Psoas muscle (tissue), 8 donors: ENCODE measurements around the gene ZSCAN30. TPM values are rescaled to one million over a fixed set of nuclear protein-coding genes. Genes with fewer than 3 reads are reported as not detected.

Experiments
- ATAC-seq, 4 donors: fragments of 200-7000 bp; cut with Tn5 transposase; one replicate each; pipeline ENCODE4 v1.9.1; 2020; ENCODE audit warnings: moderate library complexity in 3 of 4, mild to moderate bottlenecking in 2 of 4
- DNase-seq, 2 donors: peaks; one replicate each; pipeline ENCODE4 v3.0.0-alpha.2; 2020
- H3K27ac ChIP-seq: fragments of 200-600 bp; one replicate; pipeline ENCODE4 v1.8.0; 2022
- H3K27me3 ChIP-seq, 3 donors: fragments of 200-600 bp in 1 of 3; one replicate each; pipeline versions ENCODE4 v1.6.1 to v1.8.0; 2013 to 2022; ENCODE audit warnings: low read length in 2 of 3, mild to moderate bottlenecking in 2 of 3, moderate library complexity in 1 of 3; ENCODE audit not compliant: insufficient read depth in 3 of 3
- H3K36me3 ChIP-seq, 2 donors: fragments of 200-600 bp in 1 of 2; one replicate each; pipeline versions ENCODE4 v1.6.1 to v1.8.0; 2013 to 2022; ENCODE audit warnings: low read depth in 1 of 2, mild to moderate bottlenecking in 1 of 2, moderate library complexity in 1 of 2; ENCODE audit not compliant: insufficient read depth in 1 of 2
- H3K4me1 ChIP-seq: fragments of 200-600 bp; one replicate; pipeline ENCODE4 v1.8.0; 2022
- H3K4me3 ChIP-seq: fragments of 200-600 bp; one replicate; pipeline ENCODE4 v1.8.0; 2022; ENCODE audit warnings: mild to moderate bottlenecking
- H3K9me3 ChIP-seq: fragments of 200-600 bp; one replicate; pipeline ENCODE4 v1.8.0; 2022
- WGBS, 3 donors: extraction: QIAGEN DNeasy Blood & Tissue Kit; methylation state at CpG; one replicate each; pipeline versions ENCODE4 v1.1.6 to v1.1.7; 2013; 5-methylcytosine and 5-hydroxymethylcytosine counted together
- intact Hi-C, 2 donors: fragments of 100-400 bp; cut with DNase I; formaldehyde crosslinking; loops; one replicate each; pipeline versions ENCODE4 v1.11.0 to v1.14.2; 2022
- polyA plus RNA-seq, 3 donors: library from polyadenylated mRNA; stranded (reverse); fragments of 200-250 nt; gene quantifications; one replicate each; pipeline ENCODE4 v1.2.3, GENCODE V29; 2013
- total RNA-seq, 4 donors: library from RNA; stranded (reverse); fragmentation: NEBNext Ultra II Directional in 2 of 4; extraction: Animal tissue kit (Norgen Biotek cat#: 25700) in 2 of 4; gene quantifications; one replicate each; pipeline versions ENCODE4 v1.2.1 to v1.2.4, GENCODE V29; 2021 to 2023
- TF ChIP-seq, protein P1 (sequence below): fragments of 200-600 bp; IDR thresholded peaks from one replicate; pipeline ENCODE4 v1.8.0; 2022; ENCODE audit warnings: antibody characterized with exemption
- donor health status: healthy with polysubstance abuse.
- donor health status: DM: no; HTN: no; CAD: no; lungs with moderate emphysema.
- donor health status: Bipolar disorder and iron deficiency.
- donor health status: healthy.
- donor health status: DM: yes; HTN: yes; CAD: no.
- donor health status: DM: no; HTN: no; CAD: no.
- donor health status: DM: no; HTN: no; CAD: no.
- donor health status: DM: yes; HTN: yes; CAD: no.

ZSCAN30 gene
- total and polyA plus RNA-seq, 7 donors: 3.0 to 12.2 (median 8.8) TPM

DNA sequence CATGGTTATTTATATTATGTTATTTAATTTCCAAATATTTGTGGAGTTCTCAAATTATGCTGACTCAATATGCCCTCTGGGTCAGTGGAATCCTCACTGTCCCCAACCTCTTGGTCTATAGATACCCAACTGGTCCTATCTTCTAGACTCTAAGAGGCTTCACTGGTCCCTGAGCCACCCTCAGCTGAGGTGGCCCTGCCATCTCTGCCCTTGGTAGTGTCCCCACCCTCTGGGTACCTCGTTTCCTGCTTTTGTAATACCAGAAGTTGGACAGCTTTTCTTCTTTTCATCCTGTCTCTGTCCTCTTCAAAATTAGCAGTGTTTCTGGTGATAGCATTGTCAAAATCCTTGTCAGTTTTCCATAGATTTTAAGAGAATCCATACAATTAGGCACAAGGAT lies 11.9 kb downstream of the ZSCAN30 start:
- TF ChIP-seq, protein P1, sequence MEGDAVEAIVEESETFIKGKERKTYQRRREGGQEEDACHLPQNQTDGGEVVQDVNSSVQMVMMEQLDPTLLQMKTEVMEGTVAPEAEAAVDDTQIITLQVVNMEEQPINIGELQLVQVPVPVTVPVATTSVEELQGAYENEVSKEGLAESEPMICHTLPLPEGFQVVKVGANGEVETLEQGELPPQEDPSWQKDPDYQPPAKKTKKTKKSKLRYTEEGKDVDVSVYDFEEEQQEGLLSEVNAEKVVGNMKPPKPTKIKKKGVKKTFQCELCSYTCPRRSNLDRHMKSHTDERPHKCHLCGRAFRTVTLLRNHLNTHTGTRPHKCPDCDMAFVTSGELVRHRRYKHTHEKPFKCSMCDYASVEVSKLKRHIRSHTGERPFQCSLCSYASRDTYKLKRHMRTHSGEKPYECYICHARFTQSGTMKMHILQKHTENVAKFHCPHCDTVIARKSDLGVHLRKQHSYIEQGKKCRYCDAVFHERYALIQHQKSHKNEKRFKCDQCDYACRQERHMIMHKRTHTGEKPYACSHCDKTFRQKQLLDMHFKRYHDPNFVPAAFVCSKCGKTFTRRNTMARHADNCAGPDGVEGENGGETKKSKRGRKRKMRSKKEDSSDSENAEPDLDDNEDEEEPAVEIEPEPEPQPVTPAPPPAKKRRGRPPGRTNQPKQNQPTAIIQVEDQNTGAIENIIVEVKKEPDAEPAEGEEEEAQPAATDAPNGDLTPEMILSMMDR: no peak
- peaks cover 10% of the 10 kb centered on the region for H3K4me1 ChIP-seq
- H3K4me3 ChIP-seq: no peak overlapping the region
- ATAC-seq: no peak
- H3K9me3 ChIP-seq: no peaks in the 10 kb centered on the region
- no peak overlapping the region for H3K27ac ChIP-seq
- intact Hi-C loops: no loop called here
- WGBS, 3 donors: 60 to 83% (median 73%) methylated on average over 1 of the region's 1 CpG
- H3K27me3 ChIP-seq: no peaks in the 10 kb centered on the region
- no peak for DNase-seq
- H3K36me3 ChIP-seq: no peaks in the 10 kb centered on the region

DNA sequence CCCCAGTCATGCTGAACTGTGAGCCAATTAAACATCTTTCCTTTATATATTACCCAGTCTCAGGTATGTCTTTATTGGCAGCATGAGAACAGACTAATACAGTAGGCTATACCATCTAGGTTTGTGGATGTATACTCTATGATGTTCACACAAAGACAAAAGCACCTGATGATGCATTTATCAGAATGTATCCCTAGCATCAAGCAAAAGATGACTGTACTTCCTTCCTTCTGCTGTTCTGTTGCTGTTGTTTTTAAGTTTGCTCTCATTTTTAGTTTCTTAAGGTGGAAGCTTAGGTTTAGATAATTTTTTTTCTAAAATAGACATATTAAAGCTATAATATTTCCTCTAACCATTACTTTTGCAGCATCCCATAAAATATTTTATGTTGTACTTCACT lies 12.4 kb downstream of the ZSCAN30 start:
- Histone ChIP-seq H3K36me3 (no peaks in the 10 kb centered on the region), H3K4me3 (no peak overlapping the region), H3K27ac (no peak overlapping the region), H3K9me3 (no peaks in the 10 kb centered on the region), H3K27me3 (no peaks in the 10 kb centered on the region), H3K4me1 (peaks cover 10% of the 10 kb centered on the region)
- ATAC-seq (no peak), DNase-seq (no peak)
- intact Hi-C loops: no loop called here
- TF ChIP-seq, protein P1: no peak

DNA sequence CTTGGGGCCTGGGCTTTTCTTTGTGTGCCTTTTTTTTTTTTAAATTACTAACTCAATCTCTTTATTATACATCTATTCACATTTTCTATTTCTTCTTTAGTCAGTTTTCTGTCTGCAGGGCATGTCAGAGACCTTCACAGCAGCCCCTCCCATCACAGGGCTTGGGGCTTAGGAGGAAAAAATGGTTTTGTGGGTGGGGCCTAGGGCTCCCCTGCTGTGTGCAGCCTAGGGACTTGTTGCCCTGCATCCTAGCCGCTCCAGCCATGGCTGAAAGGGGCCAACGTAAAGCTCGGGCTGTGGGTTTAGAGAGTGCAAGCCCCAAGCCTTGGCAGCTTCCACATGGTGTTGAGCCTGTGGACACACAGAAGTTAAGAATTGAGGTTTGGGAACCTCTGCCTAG lies 13.8 kb downstream of the ZSCAN30 start:
- TF ChIP-seq, protein P1: no peak
- ATAC-seq: no peak
- whole genome bisulfite sequencing, 3 donors: 95 to 97% (median 96%) methylated on average over 3 of the region's 3 CpGs
- H3K4me1 ChIP-seq: no peaks in the 10 kb centered on the region
- no peak overlapping the region for H3K27ac ChIP-seq
- DNase-seq: no peak
- H3K9me3 ChIP-seq: no peaks in the 10 kb centered on the region
- intact Hi-C loops: no loop called here
- no peaks in the 10 kb centered on the region for H3K36me3 ChIP-seq
- no peak overlapping the region for H3K4me3 ChIP-seq
- no peaks in the 10 kb centered on the region for H3K27me3 ChIP-seq

DNA sequence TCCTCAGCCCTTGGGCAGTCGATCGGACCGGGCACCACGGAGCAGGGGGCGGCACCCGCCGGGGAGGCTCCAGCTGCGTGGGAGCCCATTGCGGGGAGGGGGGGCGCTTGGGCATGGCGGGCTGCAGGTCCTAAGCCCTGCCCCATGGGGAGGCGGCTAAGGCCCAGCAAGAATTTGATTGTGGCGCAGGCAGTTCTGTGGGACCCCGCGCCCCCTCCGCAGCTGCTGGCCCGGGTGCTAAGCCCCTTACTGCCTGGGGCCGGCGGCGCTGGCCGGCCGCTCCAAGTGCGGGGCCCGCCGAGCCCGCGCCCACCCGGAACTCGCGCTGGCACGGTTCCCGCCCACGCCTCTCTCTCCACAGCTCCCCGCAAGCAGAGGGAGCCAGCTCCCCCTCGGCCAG lies 18.4 kb downstream of the ZSCAN30 start:
- intact Hi-C loops: no loop called here
- Histone ChIP-seq H3K36me3 (no peaks in the 10 kb centered on the region), H3K4me3 (no peak overlapping the region), H3K9me3 (peaks cover 5% of the 10 kb centered on the region), H3K27ac (no peak overlapping the region), H3K4me1 (no peaks in the 10 kb centered on the region), H3K27me3 (no peaks in the 10 kb centered on the region)
- TF ChIP-seq, protein P1: no peak
- no peak for DNase-seq
- no peak for ATAC-seq
- 93 to 96% (median 94%) methylated on average over 19 to 35 of the region's 35 CpGs for WGBS, 3 donors

DNA sequence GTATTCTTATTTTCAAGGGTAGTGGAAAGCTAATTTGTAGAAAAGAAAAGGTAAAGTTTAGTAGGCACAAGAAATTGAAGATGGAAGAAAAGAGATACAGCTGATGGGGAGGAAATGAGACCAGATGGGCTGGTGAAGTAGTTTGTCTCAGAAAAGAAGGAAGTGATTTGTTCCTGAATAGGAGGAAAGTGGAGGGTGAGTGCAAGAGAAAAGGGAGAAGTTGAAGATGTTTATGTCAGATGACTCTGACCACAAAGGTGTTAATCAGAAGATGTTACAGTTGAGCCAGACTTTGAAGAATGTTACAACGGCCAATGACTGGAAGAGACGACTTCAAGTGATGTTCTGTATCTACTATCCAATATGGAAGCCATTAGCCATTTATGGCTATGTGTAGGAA lies 21.2 kb downstream of the ZSCAN30 start:
- no peak for DNase-seq
- WGBS, 3 donors: 66 to 95% (median 88%) methylated on average over 2 of the region's 2 CpGs
- H3K36me3 ChIP-seq: peaks cover 0 to 6% of the 10 kb centered on the region in 2 donors

More for the DNA sequence above, 21.2 kb downstream of the ZSCAN30 start:
- Histone ChIP-seq H3K9me3 (peaks cover 5% of the 10 kb centered on the region), H3K27ac (no peak overlapping the region), H3K4me1 (no peaks in the 10 kb centered on the region), H3K4me3 (no peak overlapping the region), H3K27me3 (no peaks in the 10 kb centered on the region)
- ATAC-seq: no peak
- intact Hi-C loops: no loop called here
- TF ChIP-seq, protein P1: no peak
